ENCODE data around the gene C1QL1. TPM values are rescaled to one million over a fixed set of nuclear protein-coding genes. Genes with fewer than 3 reads are reported as not detected.
A peak's percentile ranks its signal among the peaks of the same experiment; 100 is the strongest.

Gene C1QL1
- total RNA-seq, 1 donor from 2014 or later: 1.6 TPM

DNA sequence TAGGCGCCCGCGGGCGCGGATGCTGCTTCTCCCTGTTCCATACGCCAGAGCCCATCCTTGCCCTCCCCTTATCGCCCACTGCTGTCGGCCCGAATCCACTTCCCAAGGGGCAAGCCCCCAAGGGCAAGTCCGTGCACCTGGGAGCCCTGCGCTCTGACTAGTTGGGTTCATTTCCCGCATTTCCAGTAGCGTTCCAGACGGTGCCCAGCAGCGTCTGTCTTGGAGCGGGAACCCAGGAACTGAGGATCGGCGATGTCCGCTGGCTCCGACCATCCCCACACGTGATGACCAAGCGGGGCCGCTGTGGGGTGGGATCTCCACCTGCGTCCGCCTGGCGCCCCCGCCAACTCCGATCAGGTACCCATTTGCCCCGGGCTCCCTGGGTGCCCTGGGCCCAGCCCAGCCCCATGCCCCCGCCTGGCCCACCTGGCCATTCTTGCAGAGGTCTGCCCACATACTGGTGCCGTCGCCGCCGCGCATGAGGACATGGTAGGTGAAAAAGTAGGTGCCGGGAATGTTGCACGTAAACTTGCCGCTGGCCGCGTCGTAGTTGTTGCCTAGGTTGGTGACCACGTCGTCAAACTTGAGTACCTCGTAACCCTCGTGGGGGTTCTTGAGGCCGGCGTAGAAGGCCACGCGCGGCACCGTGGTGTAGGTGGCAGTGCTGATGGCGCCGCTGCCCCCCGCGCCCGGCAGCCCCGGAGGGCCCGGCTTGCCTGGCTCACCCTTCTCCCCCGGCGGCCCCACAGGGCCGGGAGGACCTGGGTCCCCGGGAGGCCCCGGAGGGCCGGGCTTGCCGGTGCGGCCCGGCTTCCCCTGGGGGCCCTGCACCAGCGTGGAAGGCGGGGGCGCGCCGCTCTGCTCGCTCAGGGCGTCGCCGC is 837 bp downstream of the C1QL1 start:
- no peaks in the 10 kb centered on the region for H3K9me3 Mint-ChIP-seq (ENCODE audit: low read depth)
- DNase-seq (ENCODE audit: low spot score): no peak
- peak overlapping the region; percentile 19 for H3K4me3 Mint-ChIP-seq (ENCODE audit: unreplicated experiment)
- peaks cover 29% of the 10 kb centered on the region for H3K27me3 Mint-ChIP-seq (ENCODE audit: low read depth)
- no peak overlapping the region for H3K27ac Mint-ChIP-seq (ENCODE audit: unreplicated experiment)
- peaks cover 19% of the 10 kb centered on the region for H3K4me1 Mint-ChIP-seq (ENCODE audit: low read depth)
- TF ChIP-seq, protein P1, sequence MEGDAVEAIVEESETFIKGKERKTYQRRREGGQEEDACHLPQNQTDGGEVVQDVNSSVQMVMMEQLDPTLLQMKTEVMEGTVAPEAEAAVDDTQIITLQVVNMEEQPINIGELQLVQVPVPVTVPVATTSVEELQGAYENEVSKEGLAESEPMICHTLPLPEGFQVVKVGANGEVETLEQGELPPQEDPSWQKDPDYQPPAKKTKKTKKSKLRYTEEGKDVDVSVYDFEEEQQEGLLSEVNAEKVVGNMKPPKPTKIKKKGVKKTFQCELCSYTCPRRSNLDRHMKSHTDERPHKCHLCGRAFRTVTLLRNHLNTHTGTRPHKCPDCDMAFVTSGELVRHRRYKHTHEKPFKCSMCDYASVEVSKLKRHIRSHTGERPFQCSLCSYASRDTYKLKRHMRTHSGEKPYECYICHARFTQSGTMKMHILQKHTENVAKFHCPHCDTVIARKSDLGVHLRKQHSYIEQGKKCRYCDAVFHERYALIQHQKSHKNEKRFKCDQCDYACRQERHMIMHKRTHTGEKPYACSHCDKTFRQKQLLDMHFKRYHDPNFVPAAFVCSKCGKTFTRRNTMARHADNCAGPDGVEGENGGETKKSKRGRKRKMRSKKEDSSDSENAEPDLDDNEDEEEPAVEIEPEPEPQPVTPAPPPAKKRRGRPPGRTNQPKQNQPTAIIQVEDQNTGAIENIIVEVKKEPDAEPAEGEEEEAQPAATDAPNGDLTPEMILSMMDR (IDR thresholded peaks at IDR 0.05): no peak
- no peaks in the 10 kb centered on the region for H3K36me3 Mint-ChIP-seq (ENCODE audit: low read depth)

DNA sequence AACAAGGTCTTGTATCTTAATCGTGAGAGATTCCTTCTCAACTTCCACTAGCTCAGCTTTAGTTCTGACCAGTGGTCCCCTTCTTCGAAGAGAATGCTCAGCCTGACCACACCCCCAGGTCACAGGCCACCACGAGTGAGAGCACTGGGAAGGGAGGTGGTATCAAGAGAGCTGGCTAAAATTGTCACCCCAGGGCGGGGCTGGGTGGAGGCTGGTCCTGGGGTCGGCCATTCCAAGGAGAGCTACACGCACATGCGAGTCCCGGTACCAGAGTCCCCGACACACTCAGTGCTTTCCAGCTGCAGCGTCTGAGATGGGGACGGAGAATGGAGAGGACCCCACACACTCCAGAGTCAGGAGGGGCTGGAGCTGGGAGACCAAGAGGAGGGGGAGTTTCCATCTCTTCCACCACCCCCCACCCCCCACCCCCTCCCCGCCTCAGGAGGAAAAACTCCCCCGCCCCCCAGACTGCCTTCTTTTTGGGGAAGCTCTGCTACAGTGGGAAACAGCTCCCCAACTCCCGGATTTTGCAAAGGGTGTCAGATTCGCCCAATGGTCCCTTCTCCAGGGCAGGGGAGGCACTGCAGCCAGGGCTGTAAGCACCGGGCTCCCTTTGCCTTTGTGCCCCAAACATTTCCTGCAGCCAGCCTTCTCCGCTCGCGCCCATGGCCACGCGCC is 1.6 kb downstream of the C1QL1 start:
- no peaks in the 10 kb centered on the region for H3K9me3 Mint-ChIP-seq (ENCODE audit: low read depth)
- no peak overlapping the region for H3K27ac Mint-ChIP-seq (ENCODE audit: unreplicated experiment)
- DNase-seq (ENCODE audit: low spot score): no peak
- TF ChIP-seq, protein P1 (IDR thresholded peaks at IDR 0.05): no peak
- H3K4me1 Mint-ChIP-seq (ENCODE audit: low read depth): peaks cover 14% of the 10 kb centered on the region
- peaks cover 29% of the 10 kb centered on the region for H3K27me3 Mint-ChIP-seq (ENCODE audit: low read depth)
- peak overlapping the region; percentile 16 for H3K4me3 Mint-ChIP-seq (ENCODE audit: unreplicated experiment)
- no peaks in the 10 kb centered on the region for H3K36me3 Mint-ChIP-seq (ENCODE audit: low read depth)

DNA sequence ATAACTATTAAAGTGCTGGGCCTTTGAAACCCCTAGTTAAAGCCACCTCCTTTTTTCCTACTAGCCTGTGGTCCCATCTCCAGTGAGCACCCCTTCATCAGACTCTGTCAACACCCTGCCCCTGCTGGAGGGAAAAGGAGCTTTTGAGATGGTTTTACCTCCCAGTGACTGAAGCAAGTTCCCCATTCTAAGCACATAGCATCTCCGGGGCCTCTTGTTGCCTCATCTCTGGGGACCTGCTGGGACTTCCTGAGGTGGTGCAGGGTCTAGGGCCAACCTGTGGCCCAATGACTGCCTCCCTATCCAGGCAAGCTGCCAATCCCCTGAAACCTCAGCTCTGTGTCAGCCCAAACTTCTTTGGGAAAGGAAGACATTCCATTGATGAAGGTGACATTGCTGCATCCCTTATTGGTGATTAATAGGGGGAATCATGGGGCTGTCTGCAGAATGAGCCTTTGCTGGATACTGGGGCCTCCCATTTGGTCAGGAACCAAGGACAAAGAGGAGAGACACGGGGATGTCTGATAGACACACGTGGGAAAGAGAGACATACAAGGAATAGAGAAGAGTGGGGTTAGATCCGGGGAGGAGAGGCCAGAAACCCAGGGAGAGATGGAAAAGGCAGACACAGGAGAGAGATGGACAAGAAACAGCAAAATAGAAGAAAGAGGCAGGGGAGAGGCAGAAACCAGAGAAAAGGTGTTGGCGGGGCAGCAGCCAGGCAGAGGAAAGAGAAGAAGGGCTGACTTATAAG is 2.4 kb downstream of the C1QL1 start:
- Mint-ChIP-seq H3K4me3 (ENCODE audit: unreplicated experiment) (no peak overlapping the region), H3K9me3 (ENCODE audit: low read depth) (no peaks in the 10 kb centered on the region), H3K36me3 (ENCODE audit: low read depth) (no peaks in the 10 kb centered on the region), H3K27me3 (ENCODE audit: low read depth) (peaks cover 29% of the 10 kb centered on the region), H3K27ac (ENCODE audit: unreplicated experiment) (no peak overlapping the region), H3K4me1 (ENCODE audit: low read depth) (peaks cover 18% of the 10 kb centered on the region)
- TF ChIP-seq, protein P1 (IDR thresholded peaks at IDR 0.05): no peak
- DNase-seq (ENCODE audit: low spot score): no peak

DNA sequence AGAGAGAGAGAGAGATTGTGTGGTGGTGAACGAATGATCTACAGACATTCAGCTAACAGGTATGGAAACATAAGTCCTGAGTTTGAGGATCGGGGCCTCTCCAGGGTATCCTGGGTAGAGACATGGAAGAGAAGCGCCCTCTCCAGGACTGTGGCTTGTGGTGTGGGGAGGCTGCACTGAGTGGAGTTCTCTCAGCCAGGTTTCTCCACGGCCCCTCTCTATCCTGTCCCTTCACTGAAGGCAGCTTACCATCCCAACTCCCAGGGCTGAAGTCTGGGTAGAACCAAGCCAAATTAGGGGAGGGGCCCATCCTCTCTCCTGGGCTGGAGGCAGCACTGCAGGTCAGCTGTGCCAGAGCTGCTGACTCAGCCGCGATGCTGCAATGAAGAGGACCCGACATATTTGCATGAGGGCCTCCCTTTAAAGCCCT is 6.2 kb downstream of the C1QL1 start:
- no peaks in the 10 kb centered on the region for H3K36me3 Mint-ChIP-seq (ENCODE audit: low read depth)
- TF ChIP-seq, protein P1 (IDR thresholded peaks at IDR 0.05): peak; percentile 25
- H3K27ac Mint-ChIP-seq (ENCODE audit: unreplicated experiment): no peak overlapping the region
- peaks cover 9% of the 10 kb centered on the region for H3K4me1 Mint-ChIP-seq (ENCODE audit: low read depth)
- no peak overlapping the region for H3K4me3 Mint-ChIP-seq (ENCODE audit: unreplicated experiment)
- no peak for DNase-seq (ENCODE audit: low spot score)
- peaks cover 14% of the 10 kb centered on the region for H3K27me3 Mint-ChIP-seq (ENCODE audit: low read depth)
- H3K9me3 Mint-ChIP-seq (ENCODE audit: low read depth): no peaks in the 10 kb centered on the region

DNA sequence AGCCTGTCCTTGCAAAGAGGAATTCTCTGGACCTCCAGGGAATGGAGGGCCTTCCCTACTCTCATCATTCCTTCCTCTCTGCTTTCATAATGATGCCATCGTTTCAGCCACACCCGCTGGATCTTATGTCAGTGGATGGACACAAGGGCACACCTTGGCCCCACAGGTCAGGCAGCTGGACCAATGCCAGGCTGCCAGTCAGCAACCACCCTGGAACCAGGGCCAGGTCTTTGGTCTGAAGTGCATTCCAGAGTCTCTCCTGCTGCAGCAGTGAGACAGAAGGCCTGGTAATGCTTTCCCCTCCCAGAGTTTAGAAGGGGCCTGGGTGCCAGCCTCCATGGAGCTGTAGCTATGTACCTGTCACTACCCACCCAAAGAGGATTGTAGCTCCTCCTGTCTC is 7.4 kb downstream of the C1QL1 start:
- Mint-ChIP-seq H3K27me3 (ENCODE audit: low read depth) (peaks cover 4% of the 10 kb centered on the region), H3K4me1 (ENCODE audit: low read depth) (peaks cover 16% of the 10 kb centered on the region), H3K4me3 (ENCODE audit: unreplicated experiment) (no peak overlapping the region), H3K27ac (ENCODE audit: unreplicated experiment) (peak overlapping the region; percentile 49), H3K36me3 (ENCODE audit: low read depth) (no peaks in the 10 kb centered on the region), H3K9me3 (ENCODE audit: low read depth) (no peaks in the 10 kb centered on the region)
- TF ChIP-seq, protein P1 (IDR thresholded peaks at IDR 0.05): no peak
- no peak for DNase-seq (ENCODE audit: low spot score)
